ENCODE results near the gene GGTLC1.

Gene GGTLC1

GRCh38 chr20:23946206-23946605, 42.4 kb downstream of the GGTLC1 start:
- Histone ChIP-seq H3K4me1 (ENCODE audit: control insufficient read depth, insufficient read depth, low read length) (no peaks in the 10 kb centered on the region), H3K9me3 (ENCODE audit: control insufficient read depth, insufficient read depth, low read depth, low read length) (no peaks in the 10 kb centered on the region), H3K4me3 (ENCODE audit: low read depth, low read length) (no peak overlapping the region), H3K27ac (ENCODE audit: extremely low read depth, low read depth, low read length) (no peak overlapping the region), H3K36me3 (ENCODE audit: control insufficient read depth in 2 of 2, insufficient read depth in 1 of 2, low read length in 2 of 2) (no peaks in the 10 kb centered on the region)
- POLR2A ChIA-PET, result no interaction called here
- no peak for TF ChIP-seq ZNF610 (tag by site-specific recombination; IDR thresholded peaks at IDR 0.05; ENCODE audit: borderline replicate concordance)
- TF ChIP-seq BCL11B (tag by site-specific recombination; IDR thresholded peaks at IDR 0.05; ENCODE audit: low read depth), result no peak
- no peak for TF ChIP-seq ZNF560 (tag by site-specific recombination; IDR thresholded peaks at IDR 0.05; ENCODE audit: borderline replicate concordance)
- TF ChIP-seq PATZ1 (tag by site-specific recombination; IDR thresholded peaks at IDR 0.05), result no peak
- TF ChIP-seq ZNF707 (tag by site-specific recombination; IDR thresholded peaks at IDR 0.05), result no peak
- TF ChIP-seq ZNF792 (tag by site-specific recombination; IDR thresholded peaks at IDR 0.05), result no peak
- no peak for TF ChIP-seq ZNF175 (tag by site-specific recombination; IDR thresholded peaks at IDR 0.05)
- no peak for TF ChIP-seq GLI2 (tag by site-specific recombination; IDR thresholded peaks at IDR 0.05; ENCODE audit: borderline replicate concordance, low read depth)
- CTCF ChIA-PET, result no interaction called here

- Histone ChIP-seq H3K27ac (ENCODE audit: extremely low read depth, low read depth, low read length) (no peak overlapping the region), H3K4me1 (ENCODE audit: control insufficient read depth, insufficient read depth, low read length) (no peaks in the 10 kb centered on the region), H3K36me3 (ENCODE audit: control insufficient read depth in 2 of 2, insufficient read depth in 1 of 2, low read length in 2 of 2) (no peaks in the 10 kb centered on the region), H3K9me3 (ENCODE audit: control insufficient read depth, insufficient read depth, low read depth, low read length) (no peaks in the 10 kb centered on the region), H3K4me3 (ENCODE audit: low read depth, low read length) (no peak overlapping the region)
- POLR2A ChIA-PET, result no interaction called here
- CTCF ChIA-PET, result no interaction called here
- TF ChIP-seq BCL6B (tag by site-specific recombination; IDR thresholded peaks at IDR 0.05) (no peak), SP3 (tag by site-specific recombination; IDR thresholded peaks at IDR 0.05) (no peak), ZNF391 (tag by site-specific recombination; IDR thresholded peaks at IDR 0.05; ENCODE audit: borderline replicate concordance, low read depth) (no peak), ZNF138 (tag by site-specific recombination; IDR thresholded peaks at IDR 0.05; ENCODE audit: borderline replicate concordance) (no peak), ZNF658 (tag by site-specific recombination; IDR thresholded peaks at IDR 0.05) (no peak), ZBTB26 (tag by site-specific recombination; optimal IDR thresholded peaks at IDR 0.05) (no peak), ZNF518A (tag by site-specific recombination; conservative IDR thresholded peaks at IDR 0.05; ENCODE audit: low read depth) (no peak), ZNF404 (tag by site-specific recombination; IDR thresholded peaks at IDR 0.05) (no peak), ZNF48 (tag by site-specific recombination; IDR thresholded peaks at IDR 0.05) (no peak), ZNF558 (tag by site-specific recombination; IDR thresholded peaks at IDR 0.05) (no peak), ZBTB49 (tag by site-specific recombination; IDR thresholded peaks at IDR 0.05; ENCODE audit: low read depth) (no peak), ZNF394 (tag by site-specific recombination; IDR thresholded peaks at IDR 0.05; ENCODE audit: borderline replicate concordance) (no peak), ZSCAN18 (tag by site-specific recombination; IDR thresholded peaks at IDR 0.05) (no peak), ZNF10 (tag by site-specific recombination; IDR thresholded peaks at IDR 0.05) (no peak)
Observed at GRCh38 chr20:23943304-23943703, 45.3 kb downstream of the GGTLC1 start.

Measured in HEK293 (cell line).